HFFc6 (cell line): ENCODE results near the gene FANCI. TPM values are rescaled to one million over a fixed set of nuclear protein-coding genes. Genes with fewer than 3 reads are reported as not detected.
A peak's percentile ranks its signal among the peaks of the same experiment; 100 is the strongest.

Experiments used
- DNase-seq: peaks from one replicate; pipeline ENCODE4 v3.0.0-alpha.2; 2018
- H3K27ac Mint-ChIP-seq: 2 replicates; pipeline ENCODE4 v1.8.0; 2020; ENCODE audit warnings: mild to moderate bottlenecking, mixed read lengths
- H3K27me3 Mint-ChIP-seq: 2 replicates; pipeline ENCODE4 v1.8.0; 2021; ENCODE audit warnings: mild to moderate bottlenecking, moderate library complexity, mixed read lengths; ENCODE audit not compliant: insufficient read depth
- H3K36me3 Mint-ChIP-seq: 2 replicates; pipeline ENCODE4 v1.8.0; 2021; ENCODE audit warnings: low read depth, mixed read lengths
- H3K4me1 Mint-ChIP-seq: 2 replicates; pipeline ENCODE4 v1.8.0; 2020; ENCODE audit warnings: low read depth, mixed read lengths
- H3K4me3 Mint-ChIP-seq: 2 replicates; pipeline ENCODE4 v1.8.0; 2020; ENCODE audit warnings: mild to moderate bottlenecking, moderate library complexity, mixed read lengths
- H3K9me3 Mint-ChIP-seq: 2 replicates; pipeline ENCODE4 v1.8.0; 2020; ENCODE audit warnings: mild to moderate bottlenecking, mixed read lengths
- total RNA-seq, 6 experiments: library from RNA; stranded (reverse); fragmentation: NEBNext Ultra II Directional; extraction: Animal tissue kit (Norgen Biotek cat#: 25700); gene quantifications; 2 replicates in 1 of 6; 3 replicates in 5 of 6; pipeline ENCODE4 v1.2.3, GENCODE V29; 2021
- TF ChIP-seq, protein P1 (sequence below): fragments of 200-600 bp; sonication (generic); IDR thresholded peaks from 2 replicates; pipeline ENCODE4 v1.5.0; 2021; ENCODE audit warnings: antibody characterized with exemption, mild to moderate bottlenecking

Gene FANCI
- total RNA-seq, 6 experiments from 2014 or later: 22.3 to 50.8 (median 48.4) TPM

DNA sequence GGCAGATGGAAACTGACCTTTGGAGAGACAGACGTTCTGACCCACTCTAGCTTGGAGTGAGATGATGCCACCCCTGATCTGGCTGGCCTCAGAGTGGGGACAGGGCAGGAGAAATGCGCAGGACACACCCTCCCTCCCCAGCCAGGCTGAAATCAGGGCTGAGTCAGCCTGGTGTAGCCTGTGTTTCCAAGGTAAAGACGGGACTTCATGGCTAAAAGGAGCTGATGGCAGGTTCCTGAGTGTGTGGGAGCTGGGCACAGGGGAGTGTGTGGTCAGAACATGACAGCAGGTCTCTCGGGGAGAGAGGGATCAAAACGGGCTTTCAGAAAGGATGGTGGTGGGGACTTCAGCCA is 105.4 kb downstream of the FANCI start:
- no peak overlapping the region for H3K4me3 Mint-ChIP-seq
- H3K27ac Mint-ChIP-seq: no peak overlapping the region
- no peak for DNase-seq
- peaks cover 64% of the 10 kb centered on the region for H3K27me3 Mint-ChIP-seq
- peaks cover 7% of the 10 kb centered on the region; the same call in 1 of the 2 replicates for H3K4me1 Mint-ChIP-seq
- no peaks in the 10 kb centered on the region for H3K9me3 Mint-ChIP-seq
- H3K36me3 Mint-ChIP-seq: 0 out of 2 replicates have a peak, but pooled peaks cover 4% of the 10 kb centered on the region
- TF ChIP-seq, protein P1, sequence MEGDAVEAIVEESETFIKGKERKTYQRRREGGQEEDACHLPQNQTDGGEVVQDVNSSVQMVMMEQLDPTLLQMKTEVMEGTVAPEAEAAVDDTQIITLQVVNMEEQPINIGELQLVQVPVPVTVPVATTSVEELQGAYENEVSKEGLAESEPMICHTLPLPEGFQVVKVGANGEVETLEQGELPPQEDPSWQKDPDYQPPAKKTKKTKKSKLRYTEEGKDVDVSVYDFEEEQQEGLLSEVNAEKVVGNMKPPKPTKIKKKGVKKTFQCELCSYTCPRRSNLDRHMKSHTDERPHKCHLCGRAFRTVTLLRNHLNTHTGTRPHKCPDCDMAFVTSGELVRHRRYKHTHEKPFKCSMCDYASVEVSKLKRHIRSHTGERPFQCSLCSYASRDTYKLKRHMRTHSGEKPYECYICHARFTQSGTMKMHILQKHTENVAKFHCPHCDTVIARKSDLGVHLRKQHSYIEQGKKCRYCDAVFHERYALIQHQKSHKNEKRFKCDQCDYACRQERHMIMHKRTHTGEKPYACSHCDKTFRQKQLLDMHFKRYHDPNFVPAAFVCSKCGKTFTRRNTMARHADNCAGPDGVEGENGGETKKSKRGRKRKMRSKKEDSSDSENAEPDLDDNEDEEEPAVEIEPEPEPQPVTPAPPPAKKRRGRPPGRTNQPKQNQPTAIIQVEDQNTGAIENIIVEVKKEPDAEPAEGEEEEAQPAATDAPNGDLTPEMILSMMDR: no peak

DNA sequence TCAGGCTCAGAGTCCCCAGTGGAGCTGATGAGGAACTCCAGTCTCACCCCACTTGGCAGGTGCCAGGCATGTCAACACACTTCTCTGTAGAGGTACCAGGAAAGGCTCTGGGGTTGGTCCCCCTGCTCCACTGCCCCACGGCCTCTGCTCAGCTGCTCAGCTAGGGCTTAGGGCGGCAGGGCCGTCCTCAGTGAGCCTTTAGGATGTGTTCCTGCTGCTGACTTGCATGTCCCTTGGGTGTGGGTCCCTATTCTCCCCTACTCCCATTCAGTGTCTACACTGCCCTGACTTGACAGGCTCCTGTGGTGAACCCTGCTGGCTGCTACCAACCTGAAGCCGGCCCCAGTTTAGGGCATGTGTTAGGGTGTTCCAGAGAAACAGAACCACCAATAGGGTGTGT is 108.7 kb downstream of the FANCI start:
- TF ChIP-seq, protein P1: no peak
- no peak for DNase-seq
- peaks cover 7% of the 10 kb centered on the region; the same call in 1 of the 2 replicates for H3K4me1 Mint-ChIP-seq
- no peaks in the 10 kb centered on the region for H3K9me3 Mint-ChIP-seq
- H3K27me3 Mint-ChIP-seq: peaks cover 73% of the 10 kb centered on the region
- H3K36me3 Mint-ChIP-seq: no peaks in the 10 kb centered on the region
- H3K27ac Mint-ChIP-seq: no peak overlapping the region
- H3K4me3 Mint-ChIP-seq: no peak overlapping the region

DNA sequence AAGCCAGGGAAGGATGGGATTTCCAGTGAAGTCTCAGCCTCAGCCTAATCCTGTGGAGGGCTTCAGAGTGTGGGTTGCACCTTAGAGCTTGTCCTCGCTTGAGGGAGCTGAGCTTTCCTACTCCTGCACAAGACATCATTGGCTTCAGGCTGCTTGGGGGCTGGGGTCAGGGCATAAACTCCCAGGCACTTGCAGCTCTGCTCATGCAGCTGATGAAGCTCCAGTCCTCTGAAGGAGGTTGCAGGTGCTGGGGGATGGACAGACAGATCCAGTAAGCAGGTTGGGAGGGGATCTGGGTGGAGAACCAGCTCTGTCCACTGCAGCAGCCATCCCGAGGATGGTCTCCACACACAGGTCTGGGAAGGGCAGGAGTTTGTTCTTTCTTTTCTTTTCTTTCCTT is 110.2 kb downstream of the FANCI start:
- H3K36me3 Mint-ChIP-seq: no peaks in the 10 kb centered on the region
- H3K9me3 Mint-ChIP-seq: no peaks in the 10 kb centered on the region
- TF ChIP-seq, protein P1: no peak
- H3K27ac Mint-ChIP-seq: no peak overlapping the region
- H3K4me3 Mint-ChIP-seq: no peak overlapping the region
- H3K27me3 Mint-ChIP-seq: peaks cover 69% of the 10 kb centered on the region
- no peak for DNase-seq
- H3K4me1 Mint-ChIP-seq: peaks cover 1% of the 10 kb centered on the region; the same call in 1 of the 2 replicates

DNA sequence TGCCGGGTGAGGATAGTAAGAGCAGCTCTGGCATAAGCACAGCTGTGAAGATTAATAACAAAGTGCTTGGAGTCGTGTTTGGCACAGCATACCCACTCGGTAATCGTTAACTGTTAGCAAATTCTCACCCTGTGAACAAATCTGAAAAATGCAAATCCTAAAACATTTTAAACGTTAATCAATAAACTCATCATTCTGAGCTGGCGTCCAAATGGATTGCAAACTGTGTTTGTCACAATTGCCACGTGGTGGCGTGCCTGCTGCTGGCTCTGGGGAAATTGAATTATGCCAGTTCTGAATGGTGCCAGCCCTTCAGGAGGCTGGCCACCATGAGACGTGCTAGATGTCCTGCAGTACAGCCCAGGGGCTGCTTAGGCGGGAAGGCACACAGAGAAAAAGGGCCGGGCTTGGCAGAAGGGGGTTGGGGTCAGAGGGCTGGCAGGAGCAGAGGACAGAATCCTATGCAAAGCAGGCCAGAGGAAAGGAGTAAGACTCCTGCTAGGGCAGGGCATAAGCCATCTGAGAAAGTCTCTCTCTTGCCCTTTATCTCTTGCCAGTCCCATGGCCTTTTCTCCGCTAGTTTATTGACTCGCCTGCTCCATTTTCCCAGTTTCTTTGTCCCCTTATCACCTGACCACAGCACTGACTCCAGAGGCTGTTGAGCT is 113.0 kb downstream of the FANCI start:
- H3K27me3 Mint-ChIP-seq: peaks cover 74% of the 10 kb centered on the region
- TF ChIP-seq, protein P1: peak; percentile 74
- H3K4me1 Mint-ChIP-seq: no peaks in the 10 kb centered on the region
- H3K9me3 Mint-ChIP-seq: no peaks in the 10 kb centered on the region
- no peak overlapping the region for H3K4me3 Mint-ChIP-seq
- H3K27ac Mint-ChIP-seq: no peak overlapping the region
- no peak for DNase-seq
- no peaks in the 10 kb centered on the region for H3K36me3 Mint-ChIP-seq

DNA sequence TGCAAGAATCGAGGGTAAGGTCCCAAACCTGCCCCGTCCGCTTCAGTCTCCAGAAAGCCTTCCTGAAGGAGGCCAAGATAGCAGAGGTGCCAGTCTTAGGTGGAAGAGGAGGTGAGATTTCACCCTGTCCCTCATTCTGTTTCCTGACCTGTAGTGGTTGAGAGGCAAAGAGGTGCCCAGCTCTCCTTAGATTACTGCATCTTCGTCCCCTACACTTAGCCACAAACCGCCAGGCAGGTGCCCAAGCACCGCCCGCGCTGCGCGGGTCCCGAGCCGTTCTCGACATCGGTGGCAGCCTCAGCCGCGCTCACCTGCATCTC is 114.6 kb downstream of the FANCI start:
- no peak overlapping the region for H3K27ac Mint-ChIP-seq
- peaks cover 75% of the 10 kb centered on the region for H3K27me3 Mint-ChIP-seq
- TF ChIP-seq, protein P1: no peak
- no peak for DNase-seq
- H3K4me3 Mint-ChIP-seq: peak overlapping the region; percentile 82; the same call in 1 of the 2 replicates
- H3K4me1 Mint-ChIP-seq: no peaks in the 10 kb centered on the region
- no peaks in the 10 kb centered on the region for H3K9me3 Mint-ChIP-seq
- H3K36me3 Mint-ChIP-seq: no peaks in the 10 kb centered on the region
